Effector CD8-positive, alpha-beta T cell (primary cell): ENCODE results near the gene ANGEL2.

Source experiments
- DNase-seq: peaks from one replicate; lab custom pipeline; 2025; lab: John Stamatoyannopoulos, UW

Gene ANGEL2

DNA sequence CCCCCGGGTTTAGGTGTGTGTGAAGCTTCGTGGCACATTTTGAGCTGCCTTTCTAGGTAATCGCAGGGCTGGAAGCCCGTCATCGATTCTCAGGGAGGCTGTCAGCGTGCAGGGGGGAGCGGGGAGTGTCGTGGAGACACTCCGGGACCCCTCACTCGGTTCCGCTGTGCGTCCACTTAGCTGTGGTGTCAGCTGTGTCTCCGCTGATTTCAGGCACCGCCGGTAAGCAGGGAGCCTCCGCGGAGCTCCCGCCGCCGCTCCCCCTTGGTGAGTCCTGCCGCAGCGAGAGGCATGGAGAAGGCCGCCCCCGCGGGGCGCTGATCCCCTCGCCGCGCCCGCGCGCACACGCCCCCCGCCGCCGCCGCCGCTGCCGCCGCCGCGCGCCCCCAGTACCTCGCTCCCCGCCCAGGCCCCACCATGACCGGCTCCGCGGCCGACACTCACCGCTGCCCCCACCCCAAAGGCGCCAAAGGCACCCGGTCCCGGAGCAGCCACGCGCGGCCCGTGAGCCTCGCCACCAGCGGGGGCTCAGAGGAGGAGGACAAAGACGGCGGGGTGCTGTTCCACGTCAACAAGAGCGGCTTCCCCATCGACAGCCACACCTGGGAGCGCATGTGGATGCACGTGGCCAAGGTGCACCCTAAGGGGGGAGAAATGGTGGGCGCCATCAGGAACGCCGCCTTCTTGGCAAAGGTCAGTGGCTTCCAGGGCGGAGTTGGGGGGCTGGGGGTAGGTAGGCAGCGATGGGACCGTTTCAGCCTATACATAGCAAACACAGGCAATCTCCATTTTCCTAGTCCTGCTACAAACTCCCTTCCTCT lies 64.3 kb downstream of the ANGEL2 start:
- no peak for DNase-seq

DNA sequence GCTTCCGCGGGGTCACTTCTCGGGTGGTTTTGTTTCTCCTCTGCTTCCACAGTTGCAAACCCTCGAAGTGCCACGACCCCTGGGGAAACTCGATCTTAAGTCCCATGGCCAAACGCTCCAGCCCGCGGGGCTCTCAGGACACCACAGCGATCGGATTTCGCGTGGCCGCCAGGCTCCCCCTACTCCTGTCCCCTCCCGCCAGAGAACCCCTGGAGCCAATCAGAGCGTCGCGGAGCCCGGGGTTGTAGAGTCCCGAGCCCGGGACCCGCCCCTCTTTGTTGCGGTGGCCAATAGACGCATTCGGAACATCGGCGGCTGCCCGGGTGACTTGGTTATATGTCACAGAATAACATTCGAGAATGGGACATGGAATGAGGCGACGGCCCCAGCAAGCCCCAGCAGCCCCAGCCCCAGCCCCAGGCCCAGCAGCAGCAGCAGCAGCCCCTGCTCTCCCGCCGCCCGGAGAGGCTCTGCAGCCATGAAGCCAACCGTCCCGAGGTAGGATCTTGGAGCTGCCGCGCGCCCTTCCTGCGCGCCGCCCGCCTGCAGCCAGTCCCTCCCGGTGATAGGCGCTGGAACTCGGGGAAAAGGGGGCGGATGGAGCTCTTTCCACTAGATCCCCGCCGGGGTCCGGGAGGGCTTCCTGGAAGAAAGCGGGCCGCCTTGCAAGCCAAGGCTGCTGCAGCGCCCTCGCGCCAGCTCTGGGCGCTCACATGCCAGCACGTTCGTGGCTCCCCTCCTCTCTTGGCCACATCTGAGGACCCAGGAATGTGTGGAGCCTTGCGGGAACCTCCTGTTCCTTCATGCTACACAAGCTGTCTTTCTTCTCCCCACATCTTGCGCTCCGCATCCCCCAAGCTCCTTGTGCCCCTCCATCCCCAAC lies 65.2 kb downstream of the ANGEL2 start, which contains the start of gene VASH2:
VASH2 (plus strand) TSS at position 299 of the 883 bp plus-strand sequence. CDS start 1,002 bp downstream, outside the sequence.
- no peak for DNase-seq

DNA sequence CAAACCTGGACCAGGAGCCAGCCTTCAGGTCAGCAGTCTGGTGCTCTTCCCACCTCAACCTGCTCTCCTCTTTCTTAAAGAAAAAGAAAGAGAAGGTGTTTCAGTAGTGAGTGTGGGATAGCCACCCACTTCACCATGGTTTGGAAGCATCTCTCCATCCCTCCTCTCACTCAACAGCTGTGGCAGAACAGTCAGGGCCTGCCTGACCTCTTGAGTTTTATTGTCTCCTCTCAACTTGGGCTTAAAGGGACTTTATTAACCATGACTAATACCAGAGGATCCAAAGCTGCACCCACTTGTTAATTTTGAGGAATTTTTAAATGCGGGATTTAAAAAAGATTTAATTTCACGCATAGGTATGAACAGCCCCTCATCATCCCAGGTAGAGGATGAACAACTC lies 65.9 kb downstream of the ANGEL2 start:
- no peak for DNase-seq

DNA sequence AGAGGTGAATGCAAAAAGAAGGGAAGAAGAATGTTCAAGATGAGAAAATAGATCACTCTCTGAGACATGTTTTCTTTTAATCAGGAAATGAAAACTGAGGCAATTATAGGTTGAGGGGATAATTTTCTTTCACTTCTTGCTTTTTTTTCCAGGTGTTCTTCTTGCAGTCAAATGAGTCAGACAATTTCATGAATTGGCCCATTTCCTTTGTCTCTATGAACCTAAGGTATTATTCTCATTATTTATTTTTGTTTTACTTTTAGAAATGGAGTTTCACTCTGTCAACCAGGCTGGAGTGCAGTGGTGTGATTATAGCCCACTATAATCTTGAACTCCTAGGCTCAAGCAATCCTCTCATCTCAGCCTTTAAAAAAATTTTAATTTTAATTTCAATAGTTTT lies 68.8 kb downstream of the ANGEL2 start:
- no peak for DNase-seq

DNA sequence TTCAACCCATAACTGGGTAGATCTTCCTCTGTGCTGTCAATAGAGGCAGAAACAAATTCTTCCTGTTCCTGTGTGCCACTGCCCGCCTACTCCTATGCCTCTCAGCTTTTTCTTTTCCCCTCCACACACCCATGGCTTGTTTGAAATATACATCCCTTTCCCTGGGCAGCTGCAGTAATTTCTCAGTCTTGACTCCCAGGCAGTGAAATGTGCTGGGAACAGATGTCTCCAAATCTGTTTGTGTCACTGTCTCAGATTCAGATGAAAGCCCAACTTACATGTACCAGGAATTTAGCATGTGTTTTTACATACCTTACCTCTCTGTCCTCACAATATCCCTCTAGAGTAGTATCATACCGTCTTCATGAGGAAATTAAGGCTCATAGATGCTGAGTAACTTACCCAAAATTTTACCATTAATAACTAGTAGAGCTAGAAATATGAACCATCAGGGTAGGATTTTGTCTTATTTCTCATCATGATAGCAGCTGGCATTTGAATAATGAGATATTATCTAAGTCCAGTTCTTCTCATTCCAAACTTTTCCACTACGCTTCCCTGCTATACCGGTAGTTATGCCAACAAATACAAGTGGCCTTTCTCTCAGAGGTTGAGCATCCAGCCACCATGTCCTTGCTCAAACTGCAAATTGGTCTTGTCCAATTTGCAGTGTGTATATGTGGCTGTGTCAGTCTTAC lies 70.1 kb downstream of the ANGEL2 start:
- no peak for DNase-seq

DNA sequence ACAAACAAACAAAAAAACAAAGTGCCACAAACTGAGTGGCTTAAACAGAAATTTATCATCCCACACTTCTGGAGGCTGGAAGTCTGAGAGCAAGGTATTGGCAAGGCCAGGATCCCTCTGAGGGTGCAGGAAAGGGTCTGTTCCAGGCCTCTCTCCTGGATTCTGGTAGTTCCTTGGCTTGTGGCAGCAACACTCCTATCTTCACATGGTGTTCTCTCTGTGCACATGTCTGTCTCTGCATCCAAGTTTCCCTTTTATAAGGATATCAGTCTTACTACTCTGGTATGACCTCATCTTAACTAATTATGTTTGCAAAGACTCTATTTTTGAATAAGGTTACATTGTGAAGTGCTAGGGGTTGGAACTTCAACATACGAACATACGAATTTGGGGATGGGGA lies 70.6 kb downstream of the ANGEL2 start:
- DNase-seq = no peak

- no peak for DNase-seq
Observed at GRCh38 chr1:212944229-212944901, 71.3 kb downstream of the ANGEL2 start.

DNA sequence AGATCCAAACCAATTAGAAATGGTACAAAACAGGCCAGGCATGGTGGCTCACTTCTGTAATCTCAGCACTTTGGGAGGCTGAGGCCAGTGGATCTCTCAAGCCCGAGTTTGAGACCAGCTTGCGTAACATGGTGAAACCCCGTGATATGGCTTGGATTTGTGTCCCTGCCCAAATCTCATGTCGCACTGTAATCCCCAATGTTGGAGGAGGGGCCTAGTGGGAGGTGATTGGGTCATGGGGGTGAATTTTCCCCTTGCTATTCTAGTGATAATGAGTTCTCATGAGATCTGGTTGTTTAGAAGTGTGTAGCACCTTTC lies 72.3 kb downstream of the ANGEL2 start:
- no peak for DNase-seq

- DNase-seq = no peak
Observed at GRCh38 chr1:212942679-212943392, 72.8 kb downstream of the ANGEL2 start.
